B cell (primary cell): ENCODE data around the gene GOLIM4. TPM values are rescaled to one million over a fixed set of nuclear protein-coding genes. Genes with fewer than 3 reads are reported as not detected.

ENCODE experiments used
- ATAC-seq: fragments of 200-7000 bp; cut with Tn5 transposase; one replicate; pipeline ENCODE4 v1.10.0; 2021; ENCODE audit warnings: low read depth, mild to moderate bottlenecking, moderate number of reproducible peaks, moderate library complexity
- CTCF ChIA-PET: fragments of 350-600 bp; sonication (Branson Sonifier 250); formaldehyde crosslinking; loops from one replicate; lab custom pipeline; 2021; ENCODE audit warnings: antibody characterized with exemption, inconsistent platforms; lab: Charles Lee
- POLR2A ChIA-PET: fragments of 350-600 bp; sonication (Branson Sonifier 250); formaldehyde crosslinking; loops from one replicate; lab custom pipeline; 2021; ENCODE audit warnings: antibody characterized with exemption; lab: Charles Lee
- DNase-seq: peaks from one replicate; pipeline ENCODE4 v3.0.0; 2013
- H2AFZ ChIP-seq: 2 replicates; pipeline ENCODE4 v1.6.1; 2012; ENCODE audit warnings: mild to moderate bottlenecking, low read depth, low read length; ENCODE audit not compliant: insufficient read depth, poor library complexity, severe bottlenecking
- H3K27ac ChIP-seq, 2 donors: 1 replicate in 1 of 2; 2 replicates in 1 of 2; pipeline ENCODE4 v1.5.1; 2012 to 2013; ENCODE audit warnings: low read length in 2 of 2, mild to moderate bottlenecking in 2 of 2, moderate library complexity in 1 of 2
- H3K27me3 ChIP-seq, 4 experiments: fragments of 200-600 bp in 1 of 4; sonication (generic) in 1 of 4; replicated peaks in 1 of 4; 1 replicate in 2 of 4; 2 replicates in 2 of 4; pipeline versions ENCODE4 v1.6.1 to v1.7.0; 2013 to 2016; ENCODE audit warnings: low read length in 3 of 4, mild to moderate bottlenecking in 2 of 4, mixed read lengths in 1 of 4, moderate library complexity in 1 of 4; ENCODE audit not compliant: insufficient read depth in 4 of 4, control insufficient read depth in 3 of 4; ENCODE audit errors: control extremely low read depth in 1 of 4
- H3K36me3 ChIP-seq, 2 experiments: replicated peaks in 1 of 2; 1 replicate in 1 of 2; 2 replicates in 1 of 2; pipeline versions ENCODE4 v1.6.1 to v1.7.1; 2013; ENCODE audit warnings: low read length in 1 of 2; ENCODE audit not compliant: insufficient read depth in 2 of 2, control insufficient read depth in 1 of 2; ENCODE audit errors: control extremely low read depth in 1 of 2, extremely low read depth in 1 of 2
- H3K4me1 ChIP-seq, 2 donors: fragments of 200-600 bp in 1 of 2; sonication (generic) in 1 of 2; 1 replicate in 1 of 2; 2 replicates in 1 of 2; pipeline versions ENCODE4 v1.5.1 to v1.6.1; 2013 to 2017; ENCODE audit warnings: low read length in 2 of 2; ENCODE audit not compliant: control insufficient read depth in 2 of 2, insufficient read depth in 2 of 2
- H3K4me2 ChIP-seq: replicated peaks from 2 replicates; pipeline ENCODE3; 2012; ENCODE audit warnings: mild to moderate bottlenecking, low read depth, low read length; ENCODE audit not compliant: poor library complexity, severe bottlenecking
- H3K4me3 ChIP-seq, 5 experiments: fragments of 200-600 bp in 1 of 5; sonication (generic) in 1 of 5; 1 replicate in 3 of 5; 2 replicates in 2 of 5; pipeline versions ENCODE4 v1.5.1 to v1.7.0; 2011 to 2016; ENCODE audit warnings: low read length in 4 of 5, mild to moderate bottlenecking in 4 of 5, low read depth in 2 of 5, control low read depth in 1 of 5, moderate library complexity in 1 of 5; ENCODE audit not compliant: insufficient read depth in 1 of 5; ENCODE audit errors: control extremely low read depth in 1 of 5, extremely low read depth in 1 of 5
- H3K79me2 ChIP-seq: fragments of 200-600 bp; sonication (generic); one replicate; pipeline ENCODE4 v1.6.0; 2016; ENCODE audit warnings: low read length; ENCODE audit not compliant: control insufficient read depth, insufficient read depth
- H3K9ac ChIP-seq: fragments of 200-600 bp; sonication (generic); 2 replicates; pipeline ENCODE4 v1.6.1; 2017; ENCODE audit warnings: mild to moderate bottlenecking, low read length, moderate library complexity
- H3K9me3 ChIP-seq, 3 donors: one replicate each; pipeline versions ENCODE4 v1.6.1 to v1.7.1; 2013; ENCODE audit warnings: low read length in 2 of 3; ENCODE audit not compliant: control insufficient read depth in 2 of 3, insufficient read depth in 1 of 3; ENCODE audit errors: control extremely low read depth in 1 of 3
- H4K20me1 ChIP-seq: 2 replicates; pipeline ENCODE4 v1.6.0; 2012; ENCODE audit warnings: mild to moderate bottlenecking, low read length; ENCODE audit not compliant: insufficient read depth, control insufficient read depth, poor library complexity, severe bottlenecking
- H3K27ac Mint-ChIP-seq: one replicate; pipeline ENCODE4 v1.8.0; 2021; ENCODE audit warnings: mixed read lengths
- H3K27me3 Mint-ChIP-seq: one replicate; pipeline ENCODE4 v1.8.0; 2021; ENCODE audit warnings: mixed read lengths
- H3K4me1 Mint-ChIP-seq: one replicate; pipeline ENCODE4 v1.8.0; 2021; ENCODE audit warnings: mixed read lengths
- H3K4me3 Mint-ChIP-seq: one replicate; pipeline ENCODE4 v1.8.0; 2021; ENCODE audit warnings: mixed read lengths
- H3K9me3 Mint-ChIP-seq: one replicate; pipeline ENCODE4 v1.8.0; 2022; ENCODE audit warnings: mixed read lengths; ENCODE audit not compliant: insufficient read depth
- CTCF ChIP-seq: fragments of 200-600 bp; IDR thresholded peaks from one replicate; pipeline ENCODE4 v1.8.0; 2022; ENCODE audit warnings: antibody characterized with exemption, mild to moderate bottlenecking
- EZH2 ChIP-seq: IDR thresholded peaks from 2 replicates; pipeline ENCODE4 v1.6.1; 2012; ENCODE audit warnings: borderline replicate concordance, low read depth, mild to moderate bottlenecking, moderate library complexity, low read length; ENCODE audit not compliant: insufficient read depth, poor library complexity, severe bottlenecking
- WGBS: methylation state at CpG from one replicate; pipeline ENCODE4 v1.1.5; 2013; ENCODE audit warnings: missing lambda C conversion rate; ENCODE audit not compliant: insufficient coverage; 5-methylcytosine and 5-hydroxymethylcytosine counted together
- intact Hi-C: fragments of 100-400 bp; cut with micrococcal nuclease; formaldehyde crosslinking; loops from one replicate; pipeline ENCODE4 v1.10.0; 2022
- polyA plus RNA-seq: library from polyadenylated mRNA; depleted of rRNA; stranded (reverse); fragments of >200 nt; gene quantifications from 2 replicates; pipeline ENCODE4 v1.2.3, GENCODE V29; 2012
- total RNA-seq, 2 donors: library from RNA; stranded (reverse); fragments of 120-200 nt in 1 of 2; gene quantifications; 1 replicate in 1 of 2; 2 replicates in 1 of 2; pipeline versions ENCODE4 v1.2.3 to v1.2.4, GENCODE V29; 2013 to 2022

The GOLIM4 gene
- total and polyA plus RNA-seq, 2 donors (not counting 1 experiment from before 2014, with no cell fraction given), result 2.5 to 9.3 TPM

- no peaks in the 10 kb centered on the region for H3K4me1 Mint-ChIP-seq
- H3K9me3 Mint-ChIP-seq, result no peaks in the 10 kb centered on the region
- Histone ChIP-seq H3K9me3 (no peaks in the 10 kb centered on the region), H3K4me1 (no peaks in the 10 kb centered on the region), H3K4me2 (no peak overlapping the region), H3K27me3 (no peaks in the 10 kb centered on the region), H3K79me2 (peaks cover 24% of the 10 kb centered on the region), H3K27ac (no peak overlapping the region), H3K9ac (no peak overlapping the region), H3K4me3 (no peak overlapping the region), H4K20me1 (no peaks in the 10 kb centered on the region), H2AFZ (no peak overlapping the region), H3K36me3 (no peaks in the 10 kb centered on the region)
- CTCF ChIA-PET, result no interaction called here
- WGBS, result no CpG with 5 or more reads among the region's 3 CpGs
- ATAC-seq (no peak), DNase-seq (no peak)
- intact Hi-C loops, result no loop called here
- POLR2A ChIA-PET, result no interaction called here
- H3K4me3 Mint-ChIP-seq, result no peak overlapping the region
- H3K27me3 Mint-ChIP-seq, result no peaks in the 10 kb centered on the region
- H3K27ac Mint-ChIP-seq, result no peak overlapping the region
- TF ChIP-seq EZH2, result no peak
- no peak for TF ChIP-seq CTCF
Observed at GRCh38 chr3:168080022-168080421, 15.7 kb downstream of the GOLIM4 start.

- H3K4me1 Mint-ChIP-seq, result no peaks in the 10 kb centered on the region
- ATAC-seq, result no peak
- no peaks in the 10 kb centered on the region for H3K4me1 ChIP-seq
- no peaks in the 10 kb centered on the region for H4K20me1 ChIP-seq
- CTCF ChIA-PET, result no interaction called here
- POLR2A ChIA-PET, result no interaction called here
- no peaks in the 10 kb centered on the region for H3K9me3 ChIP-seq
- intact Hi-C loops, result no loop called here
- no peak overlapping the region for H3K27ac ChIP-seq
- H3K27me3 ChIP-seq, result no peaks in the 10 kb centered on the region
- H3K27ac Mint-ChIP-seq, result no peak overlapping the region
- H3K36me3 ChIP-seq, result no peaks in the 10 kb centered on the region
- H3K4me3 ChIP-seq, result no peak overlapping the region
- no peaks in the 10 kb centered on the region for H3K9me3 Mint-ChIP-seq
- DNase-seq, result no peak
- no peaks in the 10 kb centered on the region for H3K27me3 Mint-ChIP-seq
- peaks cover 8% of the 10 kb centered on the region for H3K79me2 ChIP-seq
- no peak overlapping the region for H3K4me2 ChIP-seq
- no peak overlapping the region for H2AFZ ChIP-seq
- no peak overlapping the region for H3K9ac ChIP-seq
- no CpG with 5 or more reads among the region's 2 CpGs for WGBS
- no peak overlapping the region for H3K4me3 Mint-ChIP-seq
- TF ChIP-seq CTCF, result no peak
- TF ChIP-seq EZH2, result no peak
Observed at GRCh38 chr3:168077091-168077490, 18.6 kb downstream of the GOLIM4 start.
